Fibroblast of peridontal ligament (primary cell): ENCODE results near the gene HIPK2.
"Not testable (repeated sequence)": the region's sequence is repeated elsewhere in the genome, so short reads cannot be mapped to it uniquely, and the experiment has no call there.

Experiments used
- DNase-seq: peaks from one replicate; pipeline ENCODE4 v3.0.0-alpha.2; 2010; ENCODE audit errors: extremely low read depth

HIPK2 gene

GRCh38 chr7:139568813-139569490 lies 208.8 kb downstream of the HIPK2 start:
- DNase-seq: no peak

GRCh38 chr7:139568346-139568675 lies 209.5 kb downstream of the HIPK2 start:
- DNase-seq: no peak

DNA sequence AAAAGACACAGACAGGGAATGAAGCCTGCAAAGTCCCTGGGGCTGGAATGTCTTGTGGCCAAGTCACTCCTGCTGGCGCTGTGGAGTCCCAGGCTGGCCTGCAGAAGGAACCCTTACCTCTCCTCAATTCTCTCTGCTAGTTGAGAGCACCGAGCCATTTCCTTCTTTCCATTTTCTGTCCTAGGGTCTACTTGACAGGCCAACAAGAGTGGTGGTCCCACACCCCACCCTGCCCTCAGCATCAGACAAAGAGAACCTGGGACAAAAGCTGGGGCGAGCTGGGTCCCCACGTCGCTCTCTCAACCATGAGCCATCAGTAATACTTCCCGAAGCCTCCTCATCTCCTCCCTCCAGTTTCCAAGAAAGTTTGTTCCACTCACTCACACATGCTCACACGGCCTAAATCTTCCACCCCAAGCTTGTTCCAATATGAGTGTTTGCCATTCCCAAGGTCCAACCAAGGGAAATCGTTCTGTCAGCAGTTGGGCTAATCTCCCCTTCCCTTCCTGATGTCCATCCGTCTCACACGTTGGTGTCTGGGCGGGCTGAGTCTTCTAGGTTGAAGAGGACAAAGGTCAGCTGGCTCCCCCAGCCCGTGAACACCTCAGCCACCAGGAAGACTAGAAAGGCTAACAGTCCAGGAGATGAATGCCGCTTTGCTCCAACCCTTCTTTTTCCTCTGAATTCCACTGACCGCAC lies 210.0 kb downstream of the HIPK2 start:
- no peak for DNase-seq

DNA sequence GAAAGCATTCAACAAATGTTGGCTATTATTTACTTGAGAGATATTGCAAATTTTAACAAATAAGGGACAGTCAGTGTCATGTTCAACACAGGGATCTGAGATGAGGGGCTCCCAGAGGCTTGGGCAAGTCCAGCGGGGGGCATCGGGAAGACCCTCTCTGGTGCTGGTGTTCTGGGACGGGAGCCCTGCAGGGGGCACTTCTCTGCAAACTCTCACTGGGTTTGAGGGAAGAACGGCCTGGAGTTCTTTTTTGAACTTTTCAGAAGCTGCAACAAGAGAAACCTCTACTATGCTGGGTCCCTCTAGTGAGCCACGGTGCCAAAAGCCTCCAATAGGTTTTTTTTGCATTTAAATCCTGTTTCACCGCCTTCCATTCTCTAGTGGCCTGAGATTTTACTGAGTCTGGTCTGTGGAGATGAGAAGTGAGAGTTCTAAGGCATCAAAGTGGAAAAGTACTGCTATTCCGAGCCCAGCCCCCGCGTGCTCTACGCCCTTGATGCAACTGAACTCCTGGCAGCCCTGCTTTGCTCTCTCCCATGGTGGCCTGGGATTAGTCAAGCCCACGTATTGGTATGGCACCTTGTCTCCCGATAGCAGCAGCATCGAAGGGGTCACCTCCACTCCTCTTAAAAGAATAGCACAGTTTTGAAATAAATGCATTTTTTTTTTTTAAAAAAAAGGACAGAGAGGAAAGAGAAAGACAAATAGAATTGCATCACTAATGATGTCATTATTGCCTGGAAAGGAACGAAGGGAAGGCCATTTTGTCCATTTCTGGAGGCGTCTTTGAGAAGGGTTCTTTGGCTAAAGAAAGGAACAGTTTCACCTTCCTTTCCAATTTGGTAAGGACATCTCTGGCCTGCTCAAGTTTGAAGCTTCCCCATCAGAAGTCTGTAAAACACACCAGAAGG lies 210.8 kb downstream of the HIPK2 start:
- DNase-seq: no peak

DNA sequence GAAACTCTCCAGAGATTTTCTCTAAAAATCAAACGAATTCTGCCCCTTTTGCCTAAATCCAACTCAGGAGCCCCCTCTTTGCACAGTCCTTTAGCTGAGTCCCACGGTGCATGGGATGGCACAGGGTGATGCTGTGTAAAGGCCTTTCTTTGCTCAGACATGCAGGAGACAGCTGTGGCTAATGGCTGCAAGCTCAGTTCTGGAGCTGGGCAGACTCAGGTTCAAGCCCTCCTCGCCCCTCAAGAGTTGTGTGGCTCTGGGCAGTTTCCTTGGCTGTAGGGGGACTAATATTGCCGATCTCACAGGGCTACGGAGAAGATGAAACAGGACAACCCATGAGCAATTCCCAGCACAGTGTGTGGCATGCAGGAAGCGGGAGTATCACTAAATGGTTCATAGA lies 211.7 kb downstream of the HIPK2 start:
- DNase-seq: no peak

GRCh38 chr7:139563856-139564255 lies 213.9 kb downstream of the HIPK2 start:
- no peak for DNase-seq

- no peak for DNase-seq
Observed at GRCh38 chr7:139562961-139563565, 214.7 kb downstream of the HIPK2 start.

GRCh38 chr7:139562491-139562890 lies 215.3 kb downstream of the HIPK2 start:
- DNase-seq: no peak

- DNase-seq: no peak
Observed at GRCh38 chr7:139560678-139561077, 217.1 kb downstream of the HIPK2 start.

DNA sequence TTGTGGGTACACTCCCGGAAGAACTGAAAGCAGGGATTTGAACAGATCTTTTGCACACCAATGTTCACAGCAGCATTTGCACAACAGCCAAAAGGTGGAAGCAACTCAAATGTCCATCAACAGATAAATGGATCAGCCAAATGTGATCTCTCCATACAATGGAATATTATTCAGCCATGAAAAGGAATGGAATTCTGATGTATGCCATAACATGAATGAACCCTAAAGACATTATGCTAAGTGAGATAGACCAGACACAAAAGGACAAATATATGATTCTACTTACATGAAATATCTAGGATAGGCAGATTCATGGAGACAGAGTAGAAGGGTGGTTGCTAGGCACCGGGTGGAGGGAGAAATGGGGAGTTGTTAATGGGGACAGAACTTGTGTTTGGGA lies 217.6 kb downstream of the HIPK2 start:
- no peak for DNase-seq

GRCh38 chr7:139559364-139560105 lies 218.3 kb downstream of the HIPK2 start:
- DNase-seq: no peak

GRCh38 chr7:139557857-139558581 lies 219.8 kb downstream of the HIPK2 start:
- DNase-seq: no peak

GRCh38 chr7:139553991-139554700 lies 223.7 kb downstream of the HIPK2 start:
- not testable (repeated sequence) for DNase-seq

DNA sequence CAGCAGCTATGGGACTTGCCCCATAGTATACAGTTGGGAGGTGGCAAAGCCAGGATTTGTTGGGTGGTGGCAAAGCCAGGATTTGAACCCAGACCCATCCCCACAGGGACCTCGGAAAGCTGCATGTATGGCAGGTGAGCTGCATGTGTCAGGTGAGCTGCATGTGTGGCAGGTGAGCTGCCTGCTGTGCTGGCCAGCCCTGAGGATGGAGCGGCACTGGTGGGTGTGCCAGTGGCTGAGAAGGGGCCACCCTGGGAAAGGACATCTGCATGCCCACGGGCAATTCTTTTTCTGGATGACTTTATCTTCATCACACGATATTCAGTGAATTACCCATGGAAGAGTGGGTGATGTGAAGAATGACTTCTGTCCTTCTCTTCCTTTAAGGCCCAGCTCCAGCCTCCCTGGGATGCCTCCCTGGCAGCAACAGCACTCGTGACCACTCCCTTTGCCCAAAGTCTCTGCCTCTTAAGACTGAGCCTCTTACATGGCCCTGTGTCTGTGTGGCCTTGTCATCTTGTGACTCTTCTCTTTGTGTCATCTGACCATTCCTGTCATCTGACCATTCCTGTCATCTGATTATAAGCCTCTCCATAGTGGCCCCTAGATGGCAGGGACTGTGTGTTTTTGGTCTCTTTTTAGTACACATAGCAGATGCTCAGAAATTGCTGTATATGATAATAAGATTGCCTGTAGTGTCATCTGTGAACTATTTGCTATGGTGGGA lies 229.3 kb downstream of the HIPK2 start:
- DNase-seq: no peak

- DNase-seq: no peak
Observed at GRCh38 chr7:139544645-139545044, 233.2 kb downstream of the HIPK2 start.

DNA sequence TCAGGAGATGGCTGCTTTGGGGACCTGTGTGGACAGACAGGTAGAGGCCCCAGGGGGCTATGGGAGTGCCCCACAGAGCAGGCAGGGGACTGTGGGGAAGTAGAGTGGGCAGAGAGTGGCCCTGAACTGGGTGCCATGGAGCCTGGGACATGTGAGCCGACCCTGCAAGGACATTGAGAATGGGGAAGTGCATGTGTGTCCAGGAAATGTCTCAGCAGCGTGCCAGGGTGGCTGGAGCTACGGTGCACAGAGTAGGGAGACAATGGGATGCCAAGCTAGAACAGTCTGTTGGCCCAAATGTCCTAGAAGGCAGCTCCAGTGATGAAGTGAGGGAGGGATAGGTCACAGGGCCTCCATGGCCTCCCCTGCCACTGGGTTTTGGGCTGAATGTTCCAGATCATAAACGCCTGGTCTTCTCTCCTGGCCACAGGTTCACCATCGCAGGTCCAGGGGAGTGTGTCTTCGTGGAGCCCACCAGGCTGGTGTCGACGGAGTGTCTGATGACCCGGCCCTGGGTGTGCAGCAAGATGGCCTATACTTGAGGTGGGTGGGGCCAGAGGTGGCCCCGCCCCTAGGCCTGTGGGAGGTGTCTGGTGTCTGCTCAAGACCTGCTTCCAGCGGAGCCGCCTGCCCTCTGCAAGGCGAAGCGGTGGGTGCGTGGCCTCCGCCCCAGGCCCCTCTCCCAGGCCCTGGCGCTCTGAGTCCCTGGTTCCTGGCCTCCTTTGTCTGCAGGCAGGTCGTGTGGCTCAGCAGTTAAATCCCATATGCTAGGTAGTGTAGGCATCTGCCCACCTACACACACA lies 233.8 kb downstream of the HIPK2 start:
- DNase-seq: no peak

DNA sequence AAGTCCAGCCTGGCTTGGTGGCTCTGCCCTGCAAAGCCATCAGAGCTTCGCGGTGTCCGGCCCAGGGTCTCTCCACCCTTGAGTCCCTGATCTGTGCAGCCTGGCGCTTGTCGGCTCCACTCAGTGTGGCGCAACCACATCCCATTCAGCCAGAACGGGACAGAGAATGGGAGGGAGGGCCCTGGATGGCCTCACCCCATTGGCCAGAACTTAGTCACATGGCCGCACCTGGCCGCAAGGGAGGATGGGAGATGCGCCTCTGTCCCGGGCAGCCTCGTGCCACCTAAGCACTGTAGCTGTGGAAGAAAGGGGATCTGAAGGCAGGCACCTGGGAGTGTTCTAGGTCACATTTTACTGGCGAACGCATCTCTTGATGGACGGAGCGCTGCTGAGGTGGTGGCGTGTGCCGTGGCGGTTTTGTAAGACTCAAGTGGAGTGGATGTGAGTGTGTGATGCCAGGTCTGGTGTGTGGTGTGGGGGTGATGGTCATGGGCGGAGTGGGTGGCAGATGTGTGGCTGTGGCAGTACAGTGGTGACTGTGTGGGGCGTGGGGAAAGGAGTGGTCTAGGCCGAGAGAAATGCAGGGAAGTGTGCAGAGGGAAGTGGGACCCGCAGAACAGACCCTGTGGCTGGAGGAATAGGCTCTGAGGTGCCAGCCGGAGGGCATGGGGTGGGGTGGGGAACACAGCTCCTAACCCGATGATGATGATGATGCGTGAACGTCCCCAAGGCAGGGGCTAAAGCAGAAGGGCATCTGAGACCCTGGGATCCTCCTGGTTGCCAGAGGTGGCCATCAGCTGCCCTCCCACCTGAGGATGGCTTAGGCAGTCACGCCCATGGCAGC lies 235.3 kb downstream of the HIPK2 start:
- no peak for DNase-seq
